H4 (cell line): ENCODE results near the gene APC2. TPM values are rescaled to one million over a fixed set of nuclear protein-coding genes. Genes with fewer than 3 reads are reported as not detected.
A peak's percentile ranks its signal among the peaks of the same experiment; 100 is the strongest.
"Not testable (repeated sequence)": the region's sequence is repeated elsewhere in the genome, so short reads cannot be mapped to it uniquely, and the experiment has no call there.

Experiments used
- DNase-seq: peaks from one replicate; pipeline ENCODE4 v3.0.0-alpha.2; 2015; ENCODE audit warnings: low spot score
- total RNA-seq: library from RNA; depleted of rRNA; stranded (reverse); fragments of >200 nt; shearing (Covaris generic); gene quantifications from 2 replicates; pipeline ENCODE4 v1.2.3, GENCODE V29; 2014

Gene APC2
- total RNA-seq, 1 experiment from 2014 or later: 1.5 TPM

- no peak for DNase-seq
These were observed 46.1 kb downstream of the APC2 start for GRCh38 chr19:1495799-1496713.

GRCh38 chr19:1496714-1497577 is 47.0 kb downstream of the APC2 start:
- no peak for DNase-seq

GRCh38 chr19:1497578-1498235 is 47.8 kb downstream of the APC2 start:
- no peak for DNase-seq

- not testable (repeated sequence) for DNase-seq
These were observed 49.3 kb downstream of the APC2 start for GRCh38 chr19:1499231-1499630.

- DNase-seq: no peak
These were observed 51.3 kb downstream of the APC2 start for GRCh38 chr19:1501200-1501595.

- DNase-seq: no peak
These were observed 52.6 kb downstream of the APC2 start for GRCh38 chr19:1502433-1503088.

GRCh38 chr19:1503089-1503924 is 53.4 kb downstream of the APC2 start:
- DNase-seq: no peak

GRCh38 chr19:1503925-1504773 is 54.2 kb downstream of the APC2 start:
- no peak for DNase-seq

- no peak for DNase-seq
These were observed 55.1 kb downstream of the APC2 start for GRCh38 chr19:1505012-1505411.

- no peak for DNase-seq
These were observed 56.3 kb downstream of the APC2 start for GRCh38 chr19:1505991-1506881.

GRCh38 chr19:1507192-1507660 is 57.3 kb downstream of the APC2 start:
- DNase-seq: no peak

GRCh38 chr19:1507763-1508506 is 58.0 kb downstream of the APC2 start:
- DNase-seq: peak; percentile 72

GRCh38 chr19:1508507-1508856 is 58.6 kb downstream of the APC2 start:
- no peak for DNase-seq

- DNase-seq: no peak
These were observed 59.9 kb downstream of the APC2 start for GRCh38 chr19:1509602-1510441.

- no peak for DNase-seq
These were observed 60.5 kb downstream of the APC2 start for GRCh38 chr19:1510442-1510806.

GRCh38 chr19:1510807-1511206 is 60.9 kb downstream of the APC2 start:
- DNase-seq: no peak
